Fibroblast of the aortic adventitia (primary cell): ENCODE results near the gene FAP. TPM values are rescaled to one million over a fixed set of nuclear protein-coding genes. Genes with fewer than 3 reads are reported as not detected.
A peak's percentile ranks its signal among the peaks of the same experiment; 100 is the strongest.

ENCODE experiments used
- DNase-seq: peaks from one replicate; pipeline ENCODE4 v3.0.0-alpha.2; 2010; ENCODE audit warnings: low read depth
- H3K4me3 ChIP-seq: 2 replicates; pipeline ENCODE4 v1.5.1; 2011; ENCODE audit warnings: low read depth, mild to moderate bottlenecking, control low read depth, low read length, moderate library complexity
- CTCF ChIP-seq: IDR thresholded peaks from 2 replicates; pipeline ENCODE4 v1.5.1; 2011; ENCODE audit warnings: mild to moderate bottlenecking, low read length, control low read depth, inconsistent platforms; ENCODE audit not compliant: insufficient read depth
- total RNA-seq: library from RNA; depleted of rRNA; stranded (reverse); fragments of >200 nt; gene quantifications from 2 replicates; pipeline ENCODE4 v1.2.3, GENCODE V29; 2012; ENCODE audit warnings: low replicate concordance

Gene FAP
- total RNA-seq, 1 donor = 228 TPM

GRCh38 chr2:162198239-162198638 lies 45.0 kb downstream of the FAP start:
- TF ChIP-seq CTCF = no peak
- H3K4me3 ChIP-seq = no peak overlapping the region
- peak; percentile 54 for DNase-seq

GRCh38 chr2:162197069-162197825 lies 46.0 kb downstream of the FAP start:
- TF ChIP-seq CTCF = no peak
- peak; percentile 65 for DNase-seq
- H3K4me3 ChIP-seq = no peak overlapping the region

- TF ChIP-seq CTCF = no peak
- no peak overlapping the region for H3K4me3 ChIP-seq
- peak; percentile 57 for DNase-seq
Measured at GRCh38 chr2:162196638-162197037, 46.6 kb downstream of the FAP start.

GRCh38 chr2:162188451-162188850 lies 54.8 kb downstream of the FAP start:
- TF ChIP-seq CTCF = no peak
- H3K4me3 ChIP-seq = no peak overlapping the region
- no peak for DNase-seq

GRCh38 chr2:162185541-162186232 lies 57.6 kb downstream of the FAP start:
- no peak for TF ChIP-seq CTCF
- no peak for DNase-seq
- no peak overlapping the region for H3K4me3 ChIP-seq

GRCh38 chr2:162184821-162185450 lies 58.3 kb downstream of the FAP start:
- no peak for TF ChIP-seq CTCF
- H3K4me3 ChIP-seq = no peak overlapping the region
- DNase-seq = no peak
